GM19452 (cell line): ENCODE results near the gene DPEP3.
A peak's percentile ranks its signal among the peaks of the same experiment; 100 is the strongest.
"Not testable (repeated sequence)": the region's sequence is repeated elsewhere in the genome, so short reads cannot be mapped to it uniquely, and the experiment has no call there.

ENCODE experiments used
- ATAC-seq: cut with Tn5 transposase; IDR thresholded peaks from one replicate; pipeline ENCODE4 v1.9.1; 2021; ENCODE audit not compliant: unreplicated experiment

Gene DPEP3

GRCh38 chr16:67946128-67946569 is 34.1 kb downstream of the DPEP3 start:
- ATAC-seq, result no peak

GRCh38 chr16:67945392-67945933 is 34.8 kb downstream of the DPEP3 start:
- ATAC-seq, result no peak

GRCh38 chr16:67944690-67945391 is 35.5 kb downstream of the DPEP3 start:
- no peak for ATAC-seq

GRCh38 chr16:67943619-67944504 is 36.4 kb downstream of the DPEP3 start, which contains the start of gene LCAT:
LCAT (minus strand) TSS chr16:67944120; CDS start chr16:67944101, 19 bp downstream.
- no peak for ATAC-seq

GRCh38 chr16:67943256-67943618 is 37.1 kb downstream of the DPEP3 start:
- ATAC-seq, result no peak

GRCh38 chr16:67942510-67943255 is 37.6 kb downstream of the DPEP3 start:
- ATAC-seq, result no peak

GRCh38 chr16:67942200-67942509 is 38.1 kb downstream of the DPEP3 start:
- ATAC-seq, result peak; percentile 72

- ATAC-seq, result no peak
Observed at GRCh38 chr16:67941469-67942199, 38.7 kb downstream of the DPEP3 start.

GRCh38 chr16:67940446-67941089 is 39.7 kb downstream of the DPEP3 start:
- ATAC-seq, result no peak

GRCh38 chr16:67939507-67940445 is 40.5 kb downstream of the DPEP3 start:
- ATAC-seq, result no peak

GRCh38 chr16:67937713-67938112 is 42.6 kb downstream of the DPEP3 start:
- not testable (repeated sequence) for ATAC-seq

GRCh38 chr16:67936880-67937605 is 43.3 kb downstream of the DPEP3 start:
- peak; percentile 56 for ATAC-seq

GRCh38 chr16:67936124-67936879 is 44.0 kb downstream of the DPEP3 start, which contains the start of gene PSMB10:
PSMB10 (minus strand) TSS chr16:67936850; CDS start chr16:67936749, 101 bp downstream.
- no peak for ATAC-seq

GRCh38 chr16:67935402-67936123 is 44.7 kb downstream of the DPEP3 start:
- ATAC-seq, result peak; percentile 88

- no peak for ATAC-seq
Observed at GRCh38 chr16:67935101-67935401, 45.2 kb downstream of the DPEP3 start.

- no peak for ATAC-seq
Observed at GRCh38 chr16:67934306-67935100, 45.8 kb downstream of the DPEP3 start.
